AML-193 (cell line): ENCODE results near the gene MACROD2.

Experiments used
- DNase-seq, 2 experiments: peaks; one replicate each; lab custom pipeline; 2025; lab: John Stamatoyannopoulos, UW

MACROD2 gene

GRCh38 chr20:15445056-15445840, 1449.9 kb downstream of the MACROD2 start:
- no peak for DNase-seq

GRCh38 chr20:15446373-15446772, 1451.1 kb downstream of the MACROD2 start:
- no peak for DNase-seq

- no peak for DNase-seq
Observed at GRCh38 chr20:15447549-15447948, 1452.2 kb downstream of the MACROD2 start.

GRCh38 chr20:15449061-15449460, 1453.7 kb downstream of the MACROD2 start:
- DNase-seq: no peak

GRCh38 chr20:15451241-15451640, 1455.9 kb downstream of the MACROD2 start:
- no peak for DNase-seq

DNA sequence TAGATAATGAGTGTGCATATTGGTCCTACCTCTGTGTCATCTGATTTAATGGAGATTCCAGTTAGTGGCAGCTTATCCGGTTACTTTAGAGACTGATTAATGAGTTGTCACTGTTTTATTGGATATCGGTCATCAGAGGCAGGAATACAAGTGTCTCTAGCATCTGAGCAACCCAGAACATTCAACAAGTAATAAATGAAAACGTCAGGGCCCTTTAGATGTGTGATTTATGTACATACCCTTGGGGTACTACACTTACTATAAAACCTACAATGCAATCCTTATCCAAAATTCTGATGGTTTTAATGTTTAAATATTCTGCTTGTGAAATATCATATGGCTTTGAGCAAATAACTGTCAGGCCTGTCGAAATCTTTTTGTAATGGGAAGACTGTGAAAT, 1460.0 kb downstream of the MACROD2 start:
- no peak for DNase-seq

DNA sequence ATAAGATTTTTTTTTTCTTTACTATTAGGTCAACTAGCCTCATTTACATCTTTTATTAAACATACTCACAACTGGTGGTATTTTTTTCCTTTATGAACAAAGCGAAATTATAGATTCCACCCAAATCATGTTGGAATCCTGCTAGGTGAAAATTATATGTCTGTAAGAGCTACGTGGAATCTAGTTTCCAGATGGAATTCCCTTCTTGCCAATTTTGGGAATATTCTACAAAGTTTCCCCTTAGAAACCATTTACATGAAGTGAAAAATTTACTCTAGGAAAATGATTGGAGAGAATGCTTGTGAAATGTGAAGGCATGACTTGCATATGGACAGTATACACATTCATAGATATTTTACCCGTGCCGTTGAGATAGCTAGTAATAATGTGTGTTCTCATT, 1466.6 kb downstream of the MACROD2 start:
- DNase-seq: no peak

DNA sequence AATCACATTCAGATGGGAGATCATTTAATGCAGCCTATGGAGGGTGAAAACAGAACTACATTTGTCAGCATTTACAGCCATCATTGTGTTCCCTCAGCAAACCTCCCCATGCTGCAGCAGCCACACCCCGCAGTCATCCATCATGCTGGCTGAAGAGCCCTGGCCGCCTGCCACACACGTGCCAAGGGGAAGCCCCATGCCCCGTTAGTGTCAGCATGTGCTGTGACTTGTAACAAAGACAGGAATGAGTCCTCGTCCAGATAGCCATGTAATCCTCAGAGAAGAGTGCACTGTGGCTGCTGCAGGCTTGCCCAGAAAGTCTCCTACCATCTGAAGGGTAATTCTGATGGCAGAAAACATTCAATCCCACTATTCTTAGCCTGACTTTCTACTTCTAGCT, 1480.2 kb downstream of the MACROD2 start:
- DNase-seq: no peak

DNA sequence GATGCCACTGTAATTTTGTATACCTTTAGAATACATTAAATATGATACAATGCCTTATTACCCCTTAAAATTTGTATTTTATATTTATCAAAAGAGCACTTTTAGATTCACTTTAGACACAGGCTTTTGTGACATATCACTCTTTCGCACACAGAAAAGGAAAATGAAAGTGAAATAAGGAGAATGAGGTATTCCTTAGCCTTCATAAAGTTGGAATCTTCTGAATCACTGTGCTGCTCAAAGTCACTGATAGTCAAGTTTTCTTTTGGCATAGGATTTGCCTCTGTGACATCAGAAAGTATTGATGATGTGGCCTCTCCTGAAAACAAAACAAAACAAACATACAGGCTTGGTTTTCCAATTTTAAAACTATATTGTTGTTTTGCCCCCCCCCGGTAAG, 1480.9 kb downstream of the MACROD2 start:
- no peak for DNase-seq

- no peak for DNase-seq
Observed at GRCh38 chr20:15476781-15477180, 1481.5 kb downstream of the MACROD2 start.

- no peak for DNase-seq
Observed at GRCh38 chr20:15482525-15482924, 1487.2 kb downstream of the MACROD2 start.

- DNase-seq: no peak
Observed at GRCh38 chr20:15485519-15485918, 1490.2 kb downstream of the MACROD2 start.

DNA sequence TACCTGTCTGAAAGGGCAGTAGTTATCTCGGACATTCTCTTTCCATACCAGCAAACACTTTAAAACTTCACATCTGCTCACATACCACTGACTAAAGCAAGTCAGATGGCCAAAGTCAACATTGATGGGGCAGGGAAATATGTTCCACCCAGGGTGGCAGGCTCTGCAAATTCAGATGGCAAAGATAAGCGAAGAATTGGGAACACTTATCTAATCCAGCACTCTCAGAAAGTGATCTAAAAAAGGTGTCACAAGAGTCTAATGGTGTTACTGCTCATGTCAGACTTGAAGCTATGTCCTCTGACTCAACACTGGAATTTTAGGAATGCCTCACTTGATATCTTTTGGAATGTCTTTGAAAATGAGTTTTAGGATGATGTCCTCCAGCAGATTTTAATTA, 1491.7 kb downstream of the MACROD2 start:
- no peak for DNase-seq

- DNase-seq: no peak
Observed at GRCh38 chr20:15487682-15488081, 1492.4 kb downstream of the MACROD2 start.

DNA sequence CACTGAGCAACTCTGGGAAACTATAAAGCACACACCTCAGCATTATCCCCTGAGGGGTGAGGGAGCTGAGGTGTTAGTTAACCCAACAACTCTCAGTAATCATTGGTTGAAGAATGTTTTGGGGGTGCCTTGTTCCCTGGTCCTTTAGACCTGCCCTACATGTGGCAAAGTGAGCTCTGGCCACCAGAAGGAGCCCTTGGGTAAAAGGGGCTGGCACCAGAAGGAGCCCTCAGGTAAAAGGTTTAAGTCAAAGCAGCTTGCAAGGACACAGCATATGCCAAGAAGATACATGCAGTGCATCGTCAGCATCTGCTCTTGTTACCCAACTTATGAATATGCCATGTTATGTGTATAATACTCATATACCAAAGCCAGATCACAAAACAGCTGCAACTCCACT, 1496.3 kb downstream of the MACROD2 start:
- DNase-seq: no peak

GRCh38 chr20:15494851-15495250, 1499.5 kb downstream of the MACROD2 start:
- DNase-seq: no peak

GRCh38 chr20:15496501-15497039, 1501.3 kb downstream of the MACROD2 start:
- no peak for DNase-seq

DNA sequence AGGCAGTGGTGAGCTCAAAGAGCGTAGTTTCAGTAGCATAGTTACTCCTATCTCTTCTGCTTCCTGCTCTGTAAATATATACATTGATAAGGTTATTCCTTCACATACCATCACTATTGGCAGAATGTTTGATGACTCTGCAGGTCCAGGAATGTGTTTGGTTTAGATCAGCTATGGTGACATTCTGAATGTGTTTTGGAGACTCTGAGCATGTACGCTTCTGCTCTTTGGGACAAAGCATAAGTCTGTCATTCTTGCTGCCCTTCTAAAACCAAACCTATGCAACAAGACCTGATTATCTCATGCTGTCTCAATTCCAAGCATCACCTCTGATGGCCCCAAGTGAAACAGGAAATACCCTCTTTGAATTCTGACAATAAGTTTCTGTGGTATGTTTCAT, 1503.6 kb downstream of the MACROD2 start:
- DNase-seq: no peak

DNA sequence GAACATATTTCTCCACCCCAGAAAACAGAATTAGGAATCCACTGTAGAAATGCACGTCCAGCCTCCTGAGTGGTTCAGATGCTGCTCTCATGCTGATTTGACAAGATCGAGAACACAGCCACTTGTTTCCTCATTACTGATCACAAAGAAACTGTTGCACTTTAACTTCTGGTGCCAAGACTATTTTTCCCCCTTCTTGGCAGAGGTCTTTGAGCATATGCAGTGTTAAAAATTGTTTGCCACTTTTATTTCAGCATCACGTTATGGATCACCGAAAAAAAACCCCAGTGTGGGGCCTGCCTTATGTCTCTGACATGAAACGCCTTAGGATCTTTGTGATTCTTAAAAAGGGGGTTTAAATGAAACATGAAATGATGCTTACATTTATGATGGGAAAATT, 1511.0 kb downstream of the MACROD2 start:
- DNase-seq: no peak

DNA sequence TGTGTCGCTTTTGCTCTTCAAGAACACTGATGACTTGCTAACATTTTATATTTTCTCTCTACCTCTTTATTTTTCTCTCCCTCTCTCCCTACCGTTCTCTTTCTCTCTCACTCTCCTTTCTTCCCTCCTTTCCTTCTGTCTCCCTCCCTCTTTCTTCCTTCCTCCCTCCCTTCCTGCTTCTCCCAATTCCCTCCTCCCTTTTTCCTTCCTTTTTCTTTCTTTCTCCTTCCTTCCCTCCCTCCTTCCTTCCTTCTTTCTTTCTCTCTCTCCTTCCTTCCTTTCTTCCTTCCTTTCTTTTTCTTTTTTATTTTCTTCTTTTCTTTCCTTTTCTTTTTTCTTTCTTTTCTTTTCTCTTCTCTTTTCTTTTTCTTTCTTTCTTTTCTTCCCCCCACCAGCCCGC, 1511.8 kb downstream of the MACROD2 start:
- no peak for DNase-seq

GRCh38 chr20:15511551-15511950, 1516.2 kb downstream of the MACROD2 start:
- DNase-seq: no peak

GRCh38 chr20:15512916-15513315, 1517.6 kb downstream of the MACROD2 start:
- no peak for DNase-seq

DNA sequence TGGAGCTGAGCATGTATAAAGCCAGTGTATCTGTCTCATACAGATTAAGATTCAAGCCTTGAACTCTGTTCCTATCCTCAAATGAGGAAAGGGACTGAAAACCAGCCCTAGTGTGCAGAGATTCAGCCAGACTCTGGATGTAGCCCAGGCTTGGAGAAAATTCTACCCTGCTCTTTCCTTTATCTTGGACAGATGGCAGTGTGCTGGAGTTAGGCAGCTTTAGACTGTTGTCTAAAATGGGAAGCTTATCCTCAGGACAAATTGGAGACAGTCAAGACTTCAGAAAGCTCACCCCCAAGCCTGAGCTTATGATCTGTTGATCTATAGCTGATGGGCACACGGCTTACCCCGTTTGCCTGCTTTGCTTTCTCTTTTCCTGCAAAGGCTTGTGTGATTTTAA, 1520.4 kb downstream of the MACROD2 start:
- DNase-seq: no peak

DNA sequence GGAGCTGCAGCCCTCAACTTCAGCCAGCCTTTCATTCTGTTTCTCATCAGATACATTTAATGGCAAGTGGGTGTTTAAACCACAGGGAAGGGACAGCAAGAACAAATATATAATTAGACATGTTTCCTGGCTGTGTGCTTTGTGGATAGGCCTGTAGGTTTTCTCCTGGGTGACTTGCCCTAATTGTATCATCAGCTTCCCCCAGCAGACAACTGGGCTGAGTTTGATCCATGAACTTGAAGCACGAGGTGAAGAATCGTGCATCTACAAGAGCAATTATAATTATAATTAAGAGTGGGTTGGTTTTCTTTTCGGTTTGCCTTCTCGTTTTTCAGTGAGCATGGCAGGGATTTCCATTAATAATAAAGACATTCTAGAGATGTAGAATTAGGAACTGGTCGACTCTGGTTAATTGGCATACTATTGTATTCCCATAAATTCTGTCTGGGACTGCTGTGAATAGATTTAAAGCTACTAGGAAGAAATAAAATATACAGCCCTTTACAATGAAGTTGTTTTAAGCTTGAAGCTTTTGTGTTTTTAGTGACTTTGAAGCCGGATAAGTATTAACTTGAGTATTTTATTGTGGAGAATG, 1525.7 kb downstream of the MACROD2 start:
- no peak for DNase-seq
